Measurements from ENCODE around the gene AFDN.

DNA sequence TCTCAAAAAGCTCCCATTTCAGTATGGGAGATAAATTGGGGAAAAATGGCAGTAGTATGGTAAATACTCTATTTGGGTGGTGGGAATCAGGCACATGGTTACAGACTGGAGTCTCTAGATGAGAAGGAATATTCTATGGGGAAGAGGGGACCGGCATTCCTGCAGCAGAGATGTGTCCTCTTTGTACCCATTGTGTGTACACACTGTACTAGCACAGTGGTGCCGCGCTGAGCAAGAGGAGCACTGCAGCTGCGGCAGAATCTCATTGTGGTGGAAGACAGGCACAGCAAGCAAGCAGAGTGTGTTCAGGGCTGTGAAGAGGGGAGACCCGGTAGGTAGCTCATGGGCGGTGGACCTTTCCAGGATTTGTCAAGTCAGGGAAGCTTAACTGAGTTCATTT is 13.0 kb downstream of the AFDN start:
- TF ChIP-seq, protein P1, sequence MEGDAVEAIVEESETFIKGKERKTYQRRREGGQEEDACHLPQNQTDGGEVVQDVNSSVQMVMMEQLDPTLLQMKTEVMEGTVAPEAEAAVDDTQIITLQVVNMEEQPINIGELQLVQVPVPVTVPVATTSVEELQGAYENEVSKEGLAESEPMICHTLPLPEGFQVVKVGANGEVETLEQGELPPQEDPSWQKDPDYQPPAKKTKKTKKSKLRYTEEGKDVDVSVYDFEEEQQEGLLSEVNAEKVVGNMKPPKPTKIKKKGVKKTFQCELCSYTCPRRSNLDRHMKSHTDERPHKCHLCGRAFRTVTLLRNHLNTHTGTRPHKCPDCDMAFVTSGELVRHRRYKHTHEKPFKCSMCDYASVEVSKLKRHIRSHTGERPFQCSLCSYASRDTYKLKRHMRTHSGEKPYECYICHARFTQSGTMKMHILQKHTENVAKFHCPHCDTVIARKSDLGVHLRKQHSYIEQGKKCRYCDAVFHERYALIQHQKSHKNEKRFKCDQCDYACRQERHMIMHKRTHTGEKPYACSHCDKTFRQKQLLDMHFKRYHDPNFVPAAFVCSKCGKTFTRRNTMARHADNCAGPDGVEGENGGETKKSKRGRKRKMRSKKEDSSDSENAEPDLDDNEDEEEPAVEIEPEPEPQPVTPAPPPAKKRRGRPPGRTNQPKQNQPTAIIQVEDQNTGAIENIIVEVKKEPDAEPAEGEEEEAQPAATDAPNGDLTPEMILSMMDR (IDR thresholded peaks at IDR 0.05) = no peak
- TF ChIP-seq EP300 (IDR thresholded peaks at IDR 0.05) (no peak), POLR2A (IDR thresholded peaks at IDR 0.05) (no peak), POLR2AphosphoS5 (IDR thresholded peaks at IDR 0.05) (no peak)

Measured in suprapubic skin (tissue), 4 donors.